OCI-LY1 (cell line): ENCODE measurements around the gene DCTN2.

Experiments
- H2AFZ ChIP-seq: fragments of 200-600 bp; sonication (generic), shearing (Covaris generic); 2 replicates; pipeline ENCODE4 v1.6.0; 2014; ENCODE audit warnings: antibody characterized with exemption, mild to moderate bottlenecking, low read length
- H3F3A ChIP-seq: fragments of 200-600 bp; sonication (generic), shearing (Covaris generic); 2 replicates; pipeline ENCODE4 v1.6.0; 2014; ENCODE audit warnings: mild to moderate bottlenecking, antibody characterized with exemption, low read length, moderate library complexity; ENCODE audit not compliant: insufficient read depth
- H3K27ac ChIP-seq: fragments of 200-600 bp; sonication (generic); 2 replicates; pipeline ENCODE4 v1.5.1; 2014; ENCODE audit warnings: low read length, mixed run types, mild to moderate bottlenecking, low read depth; ENCODE audit not compliant: poor library complexity, severe bottlenecking
- H3K27me3 ChIP-seq: fragments of 200-600 bp; sonication (generic); 2 replicates; pipeline ENCODE4 v1.6.0; 2014; ENCODE audit warnings: antibody characterized with exemption, mild to moderate bottlenecking, low read length, moderate library complexity; ENCODE audit not compliant: insufficient read depth
- H3K36me3 ChIP-seq: fragments of 200-600 bp; sonication (generic); 2 replicates; pipeline ENCODE4 v1.6.1; 2014; ENCODE audit warnings: mild to moderate bottlenecking, antibody characterized with exemption, low read length, moderate library complexity, mixed read lengths; ENCODE audit not compliant: insufficient read depth
- H3K4me1 ChIP-seq: fragments of 200-600 bp; sonication (generic); 2 replicates; pipeline ENCODE4 v1.5.1; 2014; ENCODE audit warnings: mild to moderate bottlenecking, low read length, moderate library complexity; ENCODE audit not compliant: insufficient read depth, severe bottlenecking
- H3K4me2 ChIP-seq: fragments of 200-600 bp; sonication (generic), shearing (Covaris generic); 2 replicates; pipeline ENCODE4 v1.6.1; 2014; ENCODE audit warnings: low read length
- H3K4me3 ChIP-seq: fragments of 200-600 bp; sonication (generic); 2 replicates; pipeline ENCODE4 v1.5.1; 2014; ENCODE audit warnings: low read length, low read depth, mild to moderate bottlenecking, mixed read lengths; ENCODE audit not compliant: poor library complexity, severe bottlenecking
- H3K79me2 ChIP-seq: fragments of 200-600 bp; shearing (Covaris generic); 2 replicates; pipeline ENCODE4 v1.6.1; 2016; ENCODE audit warnings: mixed run types, low read length, mixed read lengths; ENCODE audit not compliant: insufficient read depth
- H3K9ac ChIP-seq: fragments of 200-600 bp; sonication (generic), shearing (Covaris generic); 2 replicates; pipeline ENCODE4 v1.6.1; 2014; ENCODE audit warnings: mild to moderate bottlenecking, low read length, mixed read lengths
- H3K9me2 ChIP-seq: fragments of 200-600 bp; sonication (generic), shearing (Covaris generic); 2 replicates; pipeline ENCODE4 v1.6.1; 2014; ENCODE audit warnings: low read depth, mild to moderate bottlenecking, low read length, mixed read lengths
- H3K9me3 ChIP-seq: fragments of 200-600 bp; shearing (Covaris generic); 2 replicates; pipeline ENCODE4 v1.6.1; 2014; ENCODE audit warnings: low read length, mixed read lengths
- H4K20me1 ChIP-seq: fragments of 200-600 bp; sonication (generic), shearing (Covaris generic); 2 replicates; pipeline ENCODE4 v1.6.0; 2016; ENCODE audit warnings: mild to moderate bottlenecking, low read length; ENCODE audit not compliant: insufficient read depth
- EZH2 ChIP-seq: fragments of 200-600 bp; sonication (generic), shearing (Covaris generic); IDR thresholded peaks from 2 replicates; pipeline ENCODE4 v1.8.0; 2017; ENCODE audit warnings: borderline replicate concordance, mixed run types, mild to moderate bottlenecking, antibody characterized with exemption, low read length, moderate library complexity, mixed read lengths
- TF ChIP-seq, protein P1 (sequence below): fragments of 200-600 bp; sonication (generic), shearing (Covaris generic); IDR thresholded peaks from 2 replicates; pipeline ENCODE4 v1.5.1; 2017; ENCODE audit warnings: mild to moderate bottlenecking, antibody characterized with exemption, low read length, moderate library complexity, mixed read lengths

The DCTN2 gene

DNA sequence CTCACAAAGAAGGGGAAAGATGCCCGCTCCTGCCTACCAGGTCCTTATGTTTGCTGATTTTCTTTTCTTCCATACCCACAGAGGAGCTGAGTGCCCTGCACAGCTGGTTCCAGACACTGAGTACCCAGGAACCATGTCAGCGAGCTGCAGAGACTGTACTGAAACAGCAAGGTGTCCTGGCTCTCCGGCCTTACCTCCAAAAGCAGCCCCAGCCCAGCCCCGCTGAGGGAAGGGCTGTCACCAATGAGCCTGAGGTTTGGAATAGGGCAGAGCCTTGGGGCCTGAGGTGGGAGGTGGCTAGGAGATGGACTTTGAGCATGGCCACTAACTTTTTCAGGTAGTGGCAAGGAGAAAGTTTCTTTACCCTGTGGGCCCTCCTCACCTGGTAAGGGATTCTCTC, 56.9 kb downstream of the DCTN2 start:
- Histone ChIP-seq H3F3A (no peaks in the 10 kb centered on the region), H3K36me3 (peaks cover 47% of the 10 kb centered on the region)

DNA sequence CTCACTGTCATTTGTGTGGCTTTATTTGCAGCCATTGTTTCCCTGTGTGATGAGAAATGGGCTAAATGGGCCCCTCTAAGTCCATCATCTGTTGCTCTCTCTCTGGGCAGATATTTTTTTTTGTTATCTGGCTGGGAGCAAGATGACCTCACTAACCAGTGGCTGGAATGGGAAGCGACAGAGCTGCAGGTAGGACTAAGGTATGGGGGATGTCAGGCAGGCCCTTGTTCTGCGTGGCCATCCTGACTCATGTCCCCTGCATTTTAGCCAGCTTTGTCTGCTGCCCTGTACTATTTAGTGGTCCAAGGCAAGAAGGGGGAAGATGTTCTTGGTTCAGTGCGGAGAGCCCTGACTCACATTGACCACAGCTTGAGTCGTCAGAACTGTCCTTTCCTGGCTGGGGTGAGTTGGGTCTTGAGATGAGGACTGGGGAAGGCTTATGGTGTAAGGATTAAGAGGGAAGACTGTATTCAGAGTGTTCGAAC, 57.8 kb downstream of the DCTN2 start:
- Histone ChIP-seq H3K4me2 (peak overlapping the region; percentile 92), H3F3A (no peaks in the 10 kb centered on the region), H3K79me2 (peaks cover 16% of the 10 kb centered on the region), H3K9me3 (no peaks in the 10 kb centered on the region), H3K36me3 (peaks cover 46% of the 10 kb centered on the region), H3K9ac (peak overlapping the region; percentile 98), H3K9me2 (no peaks in the 10 kb centered on the region), H3K27ac (no peak overlapping the region), H3K4me3 (peak overlapping the region; percentile 97), H3K4me1 (peaks cover 17% of the 10 kb centered on the region), H3K27me3 (no peaks in the 10 kb centered on the region), H2AFZ (no peak overlapping the region), H4K20me1 (no peaks in the 10 kb centered on the region)
- TF ChIP-seq EZH2 = no peak
- TF ChIP-seq, protein P1, sequence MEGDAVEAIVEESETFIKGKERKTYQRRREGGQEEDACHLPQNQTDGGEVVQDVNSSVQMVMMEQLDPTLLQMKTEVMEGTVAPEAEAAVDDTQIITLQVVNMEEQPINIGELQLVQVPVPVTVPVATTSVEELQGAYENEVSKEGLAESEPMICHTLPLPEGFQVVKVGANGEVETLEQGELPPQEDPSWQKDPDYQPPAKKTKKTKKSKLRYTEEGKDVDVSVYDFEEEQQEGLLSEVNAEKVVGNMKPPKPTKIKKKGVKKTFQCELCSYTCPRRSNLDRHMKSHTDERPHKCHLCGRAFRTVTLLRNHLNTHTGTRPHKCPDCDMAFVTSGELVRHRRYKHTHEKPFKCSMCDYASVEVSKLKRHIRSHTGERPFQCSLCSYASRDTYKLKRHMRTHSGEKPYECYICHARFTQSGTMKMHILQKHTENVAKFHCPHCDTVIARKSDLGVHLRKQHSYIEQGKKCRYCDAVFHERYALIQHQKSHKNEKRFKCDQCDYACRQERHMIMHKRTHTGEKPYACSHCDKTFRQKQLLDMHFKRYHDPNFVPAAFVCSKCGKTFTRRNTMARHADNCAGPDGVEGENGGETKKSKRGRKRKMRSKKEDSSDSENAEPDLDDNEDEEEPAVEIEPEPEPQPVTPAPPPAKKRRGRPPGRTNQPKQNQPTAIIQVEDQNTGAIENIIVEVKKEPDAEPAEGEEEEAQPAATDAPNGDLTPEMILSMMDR = no peak

More for the DNA sequence above, 56.9 kb downstream of the DCTN2 start:
- Histone ChIP-seq H3K27ac (no peak overlapping the region), H3K4me3 (no peak overlapping the region), H3K27me3 (no peaks in the 10 kb centered on the region), H2AFZ (no peak overlapping the region), H3K4me2 (no peak overlapping the region), H3K9me3 (no peaks in the 10 kb centered on the region), H3K4me1 (peaks cover 17% of the 10 kb centered on the region), H4K20me1 (no peaks in the 10 kb centered on the region), H3K9ac (no peak overlapping the region), H3K9me2 (no peaks in the 10 kb centered on the region), H3K79me2 (peaks cover 16% of the 10 kb centered on the region)
- TF ChIP-seq, protein P1 = no peak
- TF ChIP-seq EZH2 = no peak

DNA sequence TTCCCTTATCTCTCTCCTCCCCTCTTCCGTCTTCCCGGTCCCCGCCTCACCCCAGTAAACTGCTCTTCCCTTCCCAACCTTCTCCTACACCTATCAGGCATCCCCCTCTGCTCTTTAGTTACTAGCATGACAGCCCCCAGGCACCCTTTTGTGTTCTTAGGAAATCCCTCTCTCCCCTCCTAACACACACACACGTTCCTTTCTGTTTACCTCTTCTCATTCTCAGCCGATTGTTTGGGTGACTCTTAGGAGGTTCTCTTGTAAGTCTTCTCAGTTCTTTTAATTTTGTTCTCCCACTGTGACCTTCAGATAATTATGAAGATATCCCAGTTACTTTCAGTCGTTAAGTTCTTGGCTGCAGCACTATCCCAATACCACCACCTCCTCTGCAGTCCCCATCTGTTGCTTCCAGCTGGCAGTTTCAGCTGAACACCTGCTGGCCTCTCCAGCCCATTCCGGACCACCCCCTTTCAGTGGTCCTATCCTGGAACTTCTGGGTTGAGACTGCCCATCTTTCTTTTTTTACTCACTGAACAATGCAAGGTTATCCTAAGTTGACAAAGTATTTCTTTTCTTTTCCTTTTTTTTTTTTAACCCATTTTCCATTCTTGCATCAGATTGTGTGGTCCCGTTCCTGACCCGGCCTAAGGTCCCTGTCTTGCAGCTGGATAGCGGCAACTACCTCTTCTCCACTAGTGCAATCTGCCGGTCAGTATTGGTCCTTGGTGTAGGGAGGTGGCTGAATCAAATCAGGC, 58.4 kb downstream of the DCTN2 start:
- no peak for TF ChIP-seq EZH2
- TF ChIP-seq, protein P1 = no peak
- Histone ChIP-seq H3K27ac (peak overlapping the region; percentile 30), H2AFZ (no peak overlapping the region)

More for the DNA sequence above, 58.4 kb downstream of the DCTN2 start:
- peak overlapping the region; percentile 97 for H3K4me3 ChIP-seq
- peaks cover 17% of the 10 kb centered on the region for H3K4me1 ChIP-seq
- no peaks in the 10 kb centered on the region for H3K9me2 ChIP-seq
- H3K9ac ChIP-seq = peak overlapping the region; percentile 98
- H3F3A ChIP-seq = no peaks in the 10 kb centered on the region
- peaks cover 42% of the 10 kb centered on the region for H3K36me3 ChIP-seq
- H3K79me2 ChIP-seq = peaks cover 16% of the 10 kb centered on the region
- H3K9me3 ChIP-seq = no peaks in the 10 kb centered on the region
- no peaks in the 10 kb centered on the region for H3K27me3 ChIP-seq
- peak overlapping the region; percentile 92 for H3K4me2 ChIP-seq
- H4K20me1 ChIP-seq = no peaks in the 10 kb centered on the region
